GM21528 (cell line): ENCODE data around the gene CDC14B.
A peak's percentile ranks its signal among the peaks of the same experiment; 100 is the strongest.

Experiments used
- ATAC-seq: cut with Tn5 transposase; IDR thresholded peaks from one replicate; pipeline ENCODE4 v1.9.1; 2021; ENCODE audit warnings: mild to moderate bottlenecking, moderate library complexity; ENCODE audit not compliant: unreplicated experiment, low FRiP score

Gene CDC14B

GRCh38 chr9:96457266-96457665 lies 162.4 kb downstream of the CDC14B start:
- ATAC-seq = no peak

GRCh38 chr9:96453625-96454024 lies 166.0 kb downstream of the CDC14B start:
- no peak for ATAC-seq

GRCh38 chr9:96450613-96451528 lies 168.8 kb downstream of the CDC14B start:
- ATAC-seq = peak; percentile 19
